T-cell (primary cell): ENCODE data around the gene TMEM161A. TPM values are rescaled to one million over a fixed set of nuclear protein-coding genes. Genes with fewer than 3 reads are reported as not detected.
"Not testable (repeated sequence)": the region's sequence is repeated elsewhere in the genome, so short reads cannot be mapped to it uniquely, and the experiment has no call there.

Source experiments
- ATAC-seq, 4 experiments: fragments of 200-7000 bp in 3 of 4; fragments of 150-1000 bp in 1 of 4; cut with Tn5 transposase; replicated peaks in 1 of 4; 1 replicate in 3 of 4; 2 replicates in 1 of 4; pipeline ENCODE4 v1.10.0; 2021; ENCODE audit warnings: moderate library complexity in 3 of 4, mild to moderate bottlenecking in 2 of 4, moderate number of reproducible peaks in 1 of 4
- CTCF ChIA-PET, 2 donors: fragments of 300-600 bp; sonication (Branson Sonifier 250); formaldehyde crosslinking; loops; one replicate each; lab custom pipeline; 2022; ENCODE audit warnings: antibody characterized with exemption in 2 of 2; lab: Charles Lee
- POLR2A ChIA-PET, 2 donors: fragments of 300-600 bp; sonication (Branson Sonifier 250); formaldehyde crosslinking; loops; one replicate each; lab custom pipeline; 2022; ENCODE audit warnings: antibody characterized with exemption in 2 of 2; lab: Charles Lee
- DNase-seq, 35 experiments: peaks; one replicate each; pipeline versions ENCODE4 v3.0.0 to v3.0.0-alpha.2; 2013 to 2023
- H3K27ac ChIP-seq: one replicate; pipeline ENCODE4 v1.5.1; 2013; ENCODE audit warnings: low read length
- H3K27me3 ChIP-seq, 2 experiments: replicated peaks in 1 of 2; 1 replicate in 1 of 2; 2 replicates in 1 of 2; pipeline versions ENCODE4 v1.6.1 to v1.7.0; 2013; ENCODE audit warnings: low read length in 1 of 2, mixed read lengths in 1 of 2; ENCODE audit not compliant: control insufficient read depth in 2 of 2, insufficient read depth in 2 of 2; ENCODE audit errors: extremely low read depth in 1 of 2
- H3K36me3 ChIP-seq, 2 donors: 1 replicate in 1 of 2; 2 replicates in 1 of 2; pipeline versions ENCODE4 v1.6.1 to v1.7.0; 2013; ENCODE audit warnings: low read length in 1 of 2; ENCODE audit not compliant: control insufficient read depth in 2 of 2, insufficient read depth in 1 of 2; ENCODE audit errors: extremely low read depth in 1 of 2
- H3K4me1 ChIP-seq, 2 experiments: 1 replicate in 1 of 2; 2 replicates in 1 of 2; pipeline versions ENCODE4 v1.6.1 to v1.7.0; 2013; ENCODE audit warnings: low read length in 2 of 2, mixed read lengths in 1 of 2; ENCODE audit not compliant: insufficient read depth in 2 of 2, control insufficient read depth in 1 of 2; ENCODE audit errors: extremely low read depth in 1 of 2
- H3K4me3 ChIP-seq, 2 donors: 1 replicate in 1 of 2; 2 replicates in 1 of 2; pipeline versions ENCODE4 v1.5.1 to v1.7.0; 2013; ENCODE audit warnings: mild to moderate bottlenecking in 2 of 2, low read length in 1 of 2, moderate library complexity in 1 of 2; ENCODE audit not compliant: control insufficient read depth in 1 of 2; ENCODE audit errors: extremely low read depth in 1 of 2
- H3K9me3 ChIP-seq: 2 replicates; pipeline ENCODE4 v1.7.0; 2013
- H3K27ac Mint-ChIP-seq, 2 donors: one replicate each; pipeline ENCODE4 v1.8.0; 2020 to 2021; ENCODE audit warnings: mild to moderate bottlenecking in 2 of 2, mixed read lengths in 2 of 2
- H3K27me3 Mint-ChIP-seq, 2 donors: one replicate each; pipeline ENCODE4 v1.8.0; 2021 to 2022; ENCODE audit warnings: mixed read lengths in 2 of 2
- H3K36me3 Mint-ChIP-seq: one replicate; pipeline ENCODE4 v1.8.0; 2021; ENCODE audit warnings: mixed read lengths
- H3K4me1 Mint-ChIP-seq, 3 donors: one replicate each; pipeline ENCODE4 v1.8.0; 2020 to 2022; ENCODE audit warnings: mixed read lengths in 3 of 3, mild to moderate bottlenecking in 1 of 3
- H3K4me3 Mint-ChIP-seq, 3 donors: one replicate each; pipeline ENCODE4 v1.8.0; 2020 to 2022; ENCODE audit warnings: mild to moderate bottlenecking in 3 of 3, mixed read lengths in 3 of 3, moderate library complexity in 3 of 3
- H3K9me3 Mint-ChIP-seq, 3 donors: one replicate each; pipeline ENCODE4 v1.8.0; 2020 to 2022; ENCODE audit warnings: mixed read lengths in 3 of 3
- WGBS: methylation state at CpG from one replicate; pipeline ENCODE4 v1.1.5; 2013; ENCODE audit warnings: missing lambda C conversion rate; ENCODE audit not compliant: insufficient coverage; 5-methylcytosine and 5-hydroxymethylcytosine counted together
- total RNA-seq, 35 experiments: library from RNA in 6 of 35; stranded (reverse) in 6 of 35; fragments of 120-200 nt in 1 of 35; gene quantifications; one replicate each; pipeline versions ENCODE4 v1.2.1 to v1.2.4 and lab custom pipeline; 2013 to 2026

The TMEM161A gene
- total RNA-seq, 5 donors from 2014 or later (not counting 1 experiment from before 2014, with no cell fraction given): 14.3 to 36.7 (median 34.4) TPM

GRCh38 chr19:19105365-19106055 is 32.8 kb downstream of the TMEM161A start:
- Mint-ChIP-seq H3K4me3 (no peak overlapping the region), H3K27ac (no peak overlapping the region), H3K4me1 (peaks cover 5 to 7% (median 6%) of the 10 kb centered on the region in 3 donors), H3K36me3 (peaks cover 11% of the 10 kb centered on the region), H3K27me3 (no peaks in the 10 kb centered on the region), H3K9me3 (no peaks in the 10 kb centered on the region)
- Histone ChIP-seq H3K4me3 (no peak overlapping the region), H3K27ac (no peak overlapping the region), H3K27me3 (no peaks in the 10 kb centered on the region), H3K9me3 (no peaks in the 10 kb centered on the region), H3K4me1 (peaks cover 0 to 6% of the 10 kb centered on the region in 2 experiments), H3K36me3 (peaks cover 2 to 21% of the 10 kb centered on the region in 2 donors)
- DNase-seq (no peak), ATAC-seq (no peak)
- POLR2A ChIA-PET: no interaction called here
- 95% methylated on average over 21 of the region's 36 CpGs for WGBS
- CTCF ChIA-PET: interaction anchor here in 1 of 2 donors (0.7 kb wide), 1 partner anchor 637 kb away, joined by 3 read pairs; no protein-coding TSS in a partner anchor

GRCh38 chr19:19103167-19103566 is 35.1 kb downstream of the TMEM161A start:
- no peaks in the 10 kb centered on the region for H3K4me1 ChIP-seq
- H3K9me3 Mint-ChIP-seq: no peaks in the 10 kb centered on the region
- no peak overlapping the region for H3K27ac Mint-ChIP-seq
- no peaks in the 10 kb centered on the region for H3K9me3 ChIP-seq
- CTCF ChIA-PET: no interaction called here
- peaks cover 11% of the 10 kb centered on the region for H3K36me3 Mint-ChIP-seq
- ATAC-seq (no peak), DNase-seq (no peak)
- no peak overlapping the region for H3K4me3 ChIP-seq
- WGBS: 100% methylated on average over 1 of the region's 11 CpGs
- POLR2A ChIA-PET: no interaction called here
- no peaks in the 10 kb centered on the region for H3K4me1 Mint-ChIP-seq
- no peak overlapping the region for H3K4me3 Mint-ChIP-seq
- peaks cover 4 to 33% of the 10 kb centered on the region in 2 donors for H3K36me3 ChIP-seq
- no peaks in the 10 kb centered on the region for H3K27me3 Mint-ChIP-seq
- H3K27me3 ChIP-seq: no peaks in the 10 kb centered on the region
- H3K27ac ChIP-seq: no peak overlapping the region

- POLR2A ChIA-PET, H3K4me1 Mint-ChIP-seq, ATAC-seq, H3K27me3 ChIP-seq, H3K9me3 Mint-ChIP-seq, H3K4me1 ChIP-seq, H3K27me3 Mint-ChIP-seq, H3K27ac Mint-ChIP-seq, DNase-seq, H3K4me3 ChIP-seq, H3K4me3 Mint-ChIP-seq, H3K27ac ChIP-seq, H3K9me3 ChIP-seq: not testable (repeated sequence)
- H3K36me3 ChIP-seq: peaks cover 3 to 34% of the 10 kb centered on the region in 2 donors
- WGBS: no CpG with 5 or more reads among the region's 10 CpGs
- H3K36me3 Mint-ChIP-seq: peaks cover 10% of the 10 kb centered on the region
- CTCF ChIA-PET: interaction anchor here in 1 of 2 donors (0.7 kb wide), 1 partner anchor 17 kb away, joined by 3 read pairs; no protein-coding TSS in a partner anchor
These were observed 35.7 kb downstream of the TMEM161A start for GRCh38 chr19:19102566-19102965.

- CTCF ChIA-PET: no interaction called here
- ATAC-seq (no peak), DNase-seq (no peak)
- no peaks in the 10 kb centered on the region for H3K4me1 Mint-ChIP-seq
- no peak overlapping the region for H3K4me3 Mint-ChIP-seq
- no peak overlapping the region for H3K4me3 ChIP-seq
- H3K27me3 Mint-ChIP-seq: no peaks in the 10 kb centered on the region
- no peaks in the 10 kb centered on the region for H3K27me3 ChIP-seq
- H3K27ac ChIP-seq: no peak overlapping the region
- peaks cover 13% of the 10 kb centered on the region for H3K36me3 Mint-ChIP-seq
- H3K4me1 ChIP-seq: no peaks in the 10 kb centered on the region
- WGBS: 87% methylated on average over 3 of the region's 8 CpGs
- peaks cover 12 to 42% of the 10 kb centered on the region in 2 donors for H3K36me3 ChIP-seq
- POLR2A ChIA-PET: no interaction called here
- H3K9me3 Mint-ChIP-seq: no peaks in the 10 kb centered on the region
- H3K27ac Mint-ChIP-seq: no peak overlapping the region
- no peaks in the 10 kb centered on the region for H3K9me3 ChIP-seq
These were observed 36.7 kb downstream of the TMEM161A start for GRCh38 chr19:19101540-19101939.

GRCh38 chr19:19098703-19099632 is 39.3 kb downstream of the TMEM161A start:
- no peak overlapping the region for H3K27ac Mint-ChIP-seq
- 96% methylated on average over 17 of the region's 18 CpGs for WGBS
- H3K36me3 ChIP-seq: peaks cover 12 to 48% of the 10 kb centered on the region in 2 donors
- ChIA-PET CTCF (no interaction called here), POLR2A (no interaction called here)
- no peak overlapping the region for H3K27ac ChIP-seq
- no peak overlapping the region for H3K4me3 Mint-ChIP-seq
- H3K36me3 Mint-ChIP-seq: peaks cover 18% of the 10 kb centered on the region
- H3K27me3 Mint-ChIP-seq: no peaks in the 10 kb centered on the region
- H3K27me3 ChIP-seq: no peaks in the 10 kb centered on the region
- DNase-seq (no peak), ATAC-seq (no peak)
- H3K4me3 ChIP-seq: no peak overlapping the region
- no peaks in the 10 kb centered on the region for H3K9me3 Mint-ChIP-seq
- H3K9me3 ChIP-seq: no peaks in the 10 kb centered on the region
- no peaks in the 10 kb centered on the region for H3K4me1 ChIP-seq
- H3K4me1 Mint-ChIP-seq: no peaks in the 10 kb centered on the region

- ChIA-PET CTCF (no interaction called here), POLR2A (no interaction called here)
- Histone ChIP-seq H3K27me3 (no peaks in the 10 kb centered on the region), H3K9me3 (no peaks in the 10 kb centered on the region), H3K4me3 (no peak overlapping the region), H3K4me1 (no peaks in the 10 kb centered on the region), H3K27ac (no peak overlapping the region), H3K36me3 (peaks cover 12 to 44% of the 10 kb centered on the region in 2 donors)
- Mint-ChIP-seq H3K4me3 (no peak overlapping the region), H3K27ac (no peak overlapping the region), H3K9me3 (no peaks in the 10 kb centered on the region), H3K27me3 (no peaks in the 10 kb centered on the region), H3K4me1 (no peaks in the 10 kb centered on the region), H3K36me3 (peaks cover 18% of the 10 kb centered on the region)
- DNase-seq: no peak
- 88% methylated on average over 8 of the region's 9 CpGs for WGBS
- no peak for ATAC-seq
These were observed 40.1 kb downstream of the TMEM161A start for GRCh38 chr19:19098084-19098702.
